ENCODE results near the gene COQ9. TPM values are rescaled to one million over a fixed set of nuclear protein-coding genes. Genes with fewer than 3 reads are reported as not detected.
"Not testable (repeated sequence)": the region's sequence is repeated elsewhere in the genome, so short reads cannot be mapped to it uniquely, and the experiment has no call there.

Gene COQ9
- total and polyA plus RNA-seq, 2 experiments from 2014 or later: 26.6 to 36.3 TPM

GRCh38 chr16:57435838-57436237 is 11.4 kb upstream of the COQ9 start:
- H3K27ac Mint-ChIP-seq: no peak overlapping the region
- Histone ChIP-seq H3F3A (replicated peaks; ENCODE audit: low read depth) (no peaks in the 10 kb centered on the region), H4K20me1 (replicated peaks; ENCODE audit: insufficient read depth) (peaks cover 7% of the 10 kb centered on the region), H3K27me3 (ENCODE audit: insufficient read depth) (no peaks in the 10 kb centered on the region), H3K36me3 (ENCODE audit: insufficient read depth) (peaks cover 69% of the 10 kb centered on the region), H2AFZ (no peak overlapping the region), H3K4me1 (ENCODE audit: insufficient read depth) (no peaks in the 10 kb centered on the region), H3K4me2 (no peak overlapping the region), H3K27ac (ENCODE audit: low read depth) (no peak overlapping the region), H3K4me3 (no peak overlapping the region), H3K79me2 (replicated peaks; ENCODE audit: insufficient read depth) (no peaks in the 10 kb centered on the region), H3K9me2 (ENCODE audit: insufficient read depth) (no peaks in the 10 kb centered on the region)
- no peaks in the 10 kb centered on the region for H3K4me1 Mint-ChIP-seq
- TF ChIP-seq, protein P1, sequence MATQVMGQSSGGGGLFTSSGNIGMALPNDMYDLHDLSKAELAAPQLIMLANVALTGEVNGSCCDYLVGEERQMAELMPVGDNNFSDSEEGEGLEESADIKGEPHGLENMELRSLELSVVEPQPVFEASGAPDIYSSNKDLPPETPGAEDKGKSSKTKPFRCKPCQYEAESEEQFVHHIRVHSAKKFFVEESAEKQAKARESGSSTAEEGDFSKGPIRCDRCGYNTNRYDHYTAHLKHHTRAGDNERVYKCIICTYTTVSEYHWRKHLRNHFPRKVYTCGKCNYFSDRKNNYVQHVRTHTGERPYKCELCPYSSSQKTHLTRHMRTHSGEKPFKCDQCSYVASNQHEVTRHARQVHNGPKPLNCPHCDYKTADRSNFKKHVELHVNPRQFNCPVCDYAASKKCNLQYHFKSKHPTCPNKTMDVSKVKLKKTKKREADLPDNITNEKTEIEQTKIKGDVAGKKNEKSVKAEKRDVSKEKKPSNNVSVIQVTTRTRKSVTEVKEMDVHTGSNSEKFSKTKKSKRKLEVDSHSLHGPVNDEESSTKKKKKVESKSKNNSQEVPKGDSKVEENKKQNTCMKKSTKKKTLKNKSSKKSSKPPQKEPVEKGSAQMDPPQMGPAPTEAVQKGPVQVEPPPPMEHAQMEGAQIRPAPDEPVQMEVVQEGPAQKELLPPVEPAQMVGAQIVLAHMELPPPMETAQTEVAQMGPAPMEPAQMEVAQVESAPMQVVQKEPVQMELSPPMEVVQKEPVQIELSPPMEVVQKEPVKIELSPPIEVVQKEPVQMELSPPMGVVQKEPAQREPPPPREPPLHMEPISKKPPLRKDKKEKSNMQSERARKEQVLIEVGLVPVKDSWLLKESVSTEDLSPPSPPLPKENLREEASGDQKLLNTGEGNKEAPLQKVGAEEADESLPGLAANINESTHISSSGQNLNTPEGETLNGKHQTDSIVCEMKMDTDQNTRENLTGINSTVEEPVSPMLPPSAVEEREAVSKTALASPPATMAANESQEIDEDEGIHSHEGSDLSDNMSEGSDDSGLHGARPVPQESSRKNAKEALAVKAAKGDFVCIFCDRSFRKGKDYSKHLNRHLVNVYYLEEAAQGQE (IDR thresholded peaks at IDR 0.05; ENCODE audit: unreplicated experiment): no peak
- peaks cover 78% of the 10 kb centered on the region for H3K36me3 Mint-ChIP-seq (ENCODE audit: low read depth)
- peaks cover 10% of the 10 kb centered on the region for H3K9me3 Mint-ChIP-seq
- DNase-seq (ENCODE audit: low spot score) (no peak), ATAC-seq (no peak)
- peaks cover 4% of the 10 kb centered on the region for H3K27me3 Mint-ChIP-seq (ENCODE audit: insufficient read depth, low read depth, poor library complexity)
- no peak overlapping the region for H3K4me3 Mint-ChIP-seq

- not testable (repeated sequence) for H3K27me3 ChIP-seq (ENCODE audit: insufficient read depth); H3K4me1 ChIP-seq (ENCODE audit: insufficient read depth); H3K27ac Mint-ChIP-seq; H3K27ac ChIP-seq (ENCODE audit: low read depth); DNase-seq (ENCODE audit: low spot score); H3K27me3 Mint-ChIP-seq (ENCODE audit: insufficient read depth, low read depth, poor library complexity); H3K4me3 ChIP-seq; H3K9me2 ChIP-seq (ENCODE audit: insufficient read depth); ATAC-seq; H3K4me2 ChIP-seq; H3F3A ChIP-seq (replicated peaks; ENCODE audit: low read depth); H3K4me1 Mint-ChIP-seq; H3K9me3 Mint-ChIP-seq; H3K4me3 Mint-ChIP-seq; H4K20me1 ChIP-seq (replicated peaks; ENCODE audit: insufficient read depth); H2AFZ ChIP-seq
- H3K36me3 ChIP-seq (ENCODE audit: insufficient read depth): peaks cover 46% of the 10 kb centered on the region
- peaks cover 28% of the 10 kb centered on the region for H3K79me2 ChIP-seq (replicated peaks; ENCODE audit: insufficient read depth)
- H3K36me3 Mint-ChIP-seq (ENCODE audit: low read depth): peaks cover 56% of the 10 kb centered on the region
These were observed 7.3 kb upstream of the COQ9 start for GRCh38 chr16:57439947-57440346.

- H2AFZ ChIP-seq; H3F3A ChIP-seq (replicated peaks; ENCODE audit: low read depth); H3K27ac ChIP-seq (ENCODE audit: low read depth); ATAC-seq; H3K4me3 ChIP-seq; H3K9me3 Mint-ChIP-seq; H4K20me1 ChIP-seq (replicated peaks; ENCODE audit: insufficient read depth); H3K4me3 Mint-ChIP-seq; H3K4me1 Mint-ChIP-seq; H3K4me2 ChIP-seq; H3K4me1 ChIP-seq (ENCODE audit: insufficient read depth); DNase-seq (ENCODE audit: low spot score); H3K27ac Mint-ChIP-seq; H3K9me2 ChIP-seq (ENCODE audit: insufficient read depth); H3K27me3 ChIP-seq (ENCODE audit: insufficient read depth); H3K27me3 Mint-ChIP-seq (ENCODE audit: insufficient read depth, low read depth, poor library complexity): not testable (repeated sequence)
- Histone ChIP-seq H3K79me2 (replicated peaks; ENCODE audit: insufficient read depth) (peaks cover 34% of the 10 kb centered on the region), H3K36me3 (ENCODE audit: insufficient read depth) (peaks cover 40% of the 10 kb centered on the region)
- peaks cover 53% of the 10 kb centered on the region for H3K36me3 Mint-ChIP-seq (ENCODE audit: low read depth)
These were observed 6.7 kb upstream of the COQ9 start for GRCh38 chr16:57440551-57440950.

DNA sequence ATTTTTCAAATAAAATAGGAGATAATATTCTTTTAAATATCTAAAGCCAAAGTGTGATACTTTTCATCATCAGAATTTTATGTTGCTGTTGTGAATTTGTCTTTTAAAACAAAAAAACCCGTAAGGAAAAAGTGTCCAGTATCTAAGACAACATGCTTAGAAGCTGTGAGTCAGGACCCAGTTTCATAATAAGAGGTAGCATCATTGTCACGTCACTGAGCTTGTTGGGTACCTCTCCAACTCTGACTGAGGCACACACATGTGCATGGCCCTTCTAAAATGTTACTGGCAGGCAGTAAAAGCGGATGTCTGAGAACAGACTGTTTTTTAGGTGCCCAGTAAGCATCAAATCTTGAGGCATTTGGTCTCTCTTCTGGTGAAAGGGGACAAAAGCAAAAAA is 2.6 kb upstream of the COQ9 start:
- peaks cover 17% of the 10 kb centered on the region for H3K27me3 Mint-ChIP-seq (ENCODE audit: insufficient read depth, low read depth, poor library complexity)
- H3K4me2 ChIP-seq: no peak overlapping the region
- H2AFZ ChIP-seq: no peak overlapping the region
- H3K4me1 ChIP-seq (ENCODE audit: insufficient read depth): peaks cover 7% of the 10 kb centered on the region; the same call in 1 of the 2 replicates
- no peak overlapping the region for H3K27ac Mint-ChIP-seq
- H3F3A ChIP-seq (replicated peaks; ENCODE audit: low read depth): no peaks in the 10 kb centered on the region
- H3K4me3 Mint-ChIP-seq: no peak overlapping the region
- no peaks in the 10 kb centered on the region for H3K9me2 ChIP-seq (ENCODE audit: insufficient read depth)
- no peak overlapping the region for H3K27ac ChIP-seq (ENCODE audit: low read depth)
- no peaks in the 10 kb centered on the region for H3K27me3 ChIP-seq (ENCODE audit: insufficient read depth)
- H3K4me3 ChIP-seq: no peak overlapping the region
- no peaks in the 10 kb centered on the region; the same call in 1 of the 2 replicates for H4K20me1 ChIP-seq (replicated peaks; ENCODE audit: insufficient read depth)
- peaks cover 7% of the 10 kb centered on the region for H3K4me1 Mint-ChIP-seq
- no peak for ATAC-seq
- no peak for DNase-seq (ENCODE audit: low spot score)
- H3K9me3 Mint-ChIP-seq: peaks cover 10% of the 10 kb centered on the region
- TF ChIP-seq CREB1 (CRISPR knock-in tag; IDR thresholded peaks at IDR 0.05; ENCODE audit: low read depth): no peak
- TF ChIP-seq, protein P2, sequence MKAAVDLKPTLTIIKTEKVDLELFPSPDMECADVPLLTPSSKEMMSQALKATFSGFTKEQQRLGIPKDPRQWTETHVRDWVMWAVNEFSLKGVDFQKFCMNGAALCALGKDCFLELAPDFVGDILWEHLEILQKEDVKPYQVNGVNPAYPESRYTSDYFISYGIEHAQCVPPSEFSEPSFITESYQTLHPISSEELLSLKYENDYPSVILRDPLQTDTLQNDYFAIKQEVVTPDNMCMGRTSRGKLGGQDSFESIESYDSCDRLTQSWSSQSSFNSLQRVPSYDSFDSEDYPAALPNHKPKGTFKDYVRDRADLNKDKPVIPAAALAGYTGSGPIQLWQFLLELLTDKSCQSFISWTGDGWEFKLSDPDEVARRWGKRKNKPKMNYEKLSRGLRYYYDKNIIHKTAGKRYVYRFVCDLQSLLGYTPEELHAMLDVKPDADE (IDR thresholded peaks at IDR 0.05): no peak
- no peak for TF ChIP-seq NANOG (IDR thresholded peaks at IDR 0.05; ENCODE audit: borderline replicate concordance)
- TF ChIP-seq EZH2phosphoT487 (IDR thresholded peaks at IDR 0.05; ENCODE audit: unreplicated experiment): no peak
- peaks cover 26% of the 10 kb centered on the region for H3K36me3 Mint-ChIP-seq (ENCODE audit: low read depth)
- H3K79me2 ChIP-seq (replicated peaks; ENCODE audit: insufficient read depth): peaks cover 59% of the 10 kb centered on the region
- H3K36me3 ChIP-seq (ENCODE audit: insufficient read depth): peaks cover 21% of the 10 kb centered on the region

Measured in GM23338 (cell line).